Stimulated activated CD4-positive, alpha-beta T cell treated with anti-CD3 and anti-CD28 coated beads, Interleukin-12 subunit alpha, Interleukin-12 subunit beta, amount 100 ng/mL, for 4 hours (primary cell): Measurements from ENCODE around the gene CDH22.

Experiments
- DNase-seq: peaks from one replicate; pipeline ENCODE4 v3.0.0-alpha.2; 2020

CDH22 gene, protein sequence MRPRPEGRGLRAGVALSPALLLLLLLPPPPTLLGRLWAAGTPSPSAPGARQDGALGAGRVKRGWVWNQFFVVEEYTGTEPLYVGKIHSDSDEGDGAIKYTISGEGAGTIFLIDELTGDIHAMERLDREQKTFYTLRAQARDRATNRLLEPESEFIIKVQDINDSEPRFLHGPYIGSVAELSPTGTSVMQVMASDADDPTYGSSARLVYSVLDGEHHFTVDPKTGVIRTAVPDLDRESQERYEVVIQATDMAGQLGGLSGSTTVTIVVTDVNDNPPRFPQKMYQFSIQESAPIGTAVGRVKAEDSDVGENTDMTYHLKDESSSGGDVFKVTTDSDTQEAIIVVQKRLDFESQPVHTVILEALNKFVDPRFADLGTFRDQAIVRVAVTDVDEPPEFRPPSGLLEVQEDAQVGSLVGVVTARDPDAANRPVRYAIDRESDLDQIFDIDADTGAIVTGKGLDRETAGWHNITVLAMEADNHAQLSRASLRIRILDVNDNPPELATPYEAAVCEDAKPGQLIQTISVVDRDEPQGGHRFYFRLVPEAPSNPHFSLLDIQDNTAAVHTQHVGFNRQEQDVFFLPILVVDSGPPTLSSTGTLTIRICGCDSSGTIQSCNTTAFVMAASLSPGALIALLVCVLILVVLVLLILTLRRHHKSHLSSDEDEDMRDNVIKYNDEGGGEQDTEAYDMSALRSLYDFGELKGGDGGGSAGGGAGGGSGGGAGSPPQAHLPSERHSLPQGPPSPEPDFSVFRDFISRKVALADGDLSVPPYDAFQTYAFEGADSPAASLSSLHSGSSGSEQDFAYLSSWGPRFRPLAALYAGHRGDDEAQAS

GRCh38 chr20:46308258-46309157 is at the start of gene CDH22:
CDH22 (minus strand) TSS chr20:46308498; CDS start chr20:46251294, 57,204 bp downstream.
- peak; percentile 24 for DNase-seq

DNA sequence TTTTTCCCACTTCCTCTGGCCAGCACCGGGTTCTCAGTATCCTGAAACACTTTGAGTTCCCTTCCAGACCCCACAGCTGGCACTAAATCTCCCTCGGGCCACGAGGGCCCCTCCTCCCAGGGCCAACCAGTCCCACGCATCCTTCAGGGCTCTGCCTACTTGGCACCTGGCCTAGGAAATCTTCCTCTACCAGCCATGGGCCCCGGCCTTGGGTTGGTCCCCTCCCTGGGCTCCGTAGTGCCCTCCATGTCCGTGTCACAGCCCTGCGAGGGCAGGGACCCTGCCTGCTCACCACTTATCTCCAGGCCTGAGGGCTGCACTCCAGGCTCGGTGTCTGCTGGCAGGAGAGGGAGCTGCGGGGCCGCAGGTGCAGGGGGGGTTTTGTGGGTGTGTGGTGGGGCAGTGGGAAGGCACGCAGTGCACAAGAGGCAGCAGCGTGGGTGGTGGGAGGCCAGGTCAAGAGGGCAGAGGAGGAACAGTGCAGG is 48.8 kb upstream of the CDH22 start:
- no peak for DNase-seq

GRCh38 chr20:46356195-46357029 is 48.1 kb upstream of the CDH22 start:
- DNase-seq = no peak

GRCh38 chr20:46355778-46356177 is 47.5 kb upstream of the CDH22 start:
- DNase-seq = no peak

DNA sequence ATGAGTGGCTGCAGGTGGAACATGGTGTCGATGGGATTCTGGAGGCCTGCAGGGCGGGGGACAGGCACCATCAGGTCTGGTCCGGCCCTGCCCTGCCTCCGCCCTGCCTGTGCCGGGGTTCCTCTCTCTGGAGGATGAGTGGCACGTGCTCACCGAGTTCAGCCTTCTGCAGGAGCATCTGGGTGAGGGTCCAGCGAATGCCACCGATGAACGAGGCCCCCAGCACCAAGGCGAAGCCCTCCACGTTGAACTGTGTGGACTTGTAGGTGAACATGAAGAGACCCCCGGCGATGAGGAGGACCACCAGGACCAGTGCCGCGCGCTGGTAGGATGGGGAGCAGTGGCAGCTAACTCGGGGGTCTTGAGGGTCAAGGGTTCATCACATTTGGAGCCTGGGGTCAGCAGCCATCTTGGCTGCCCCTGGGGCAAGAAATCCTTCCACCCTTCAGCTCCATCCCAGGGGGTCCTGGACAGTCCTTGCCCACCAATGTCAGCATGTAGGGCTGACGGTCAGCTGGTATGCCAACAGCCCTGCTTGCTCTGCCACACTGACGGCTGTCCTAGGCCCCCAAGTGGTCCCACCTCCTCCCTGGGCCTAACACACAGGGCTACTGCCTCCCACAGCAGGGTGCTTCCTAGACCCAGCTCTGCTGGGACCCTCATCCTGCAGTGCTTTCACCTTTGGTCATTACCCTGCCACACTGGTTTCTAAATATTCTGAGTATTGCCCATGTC is 46.8 kb upstream of the CDH22 start:
- DNase-seq = no peak

GRCh38 chr20:46354207-46354555 is 45.9 kb upstream of the CDH22 start:
- DNase-seq = no peak

DNA sequence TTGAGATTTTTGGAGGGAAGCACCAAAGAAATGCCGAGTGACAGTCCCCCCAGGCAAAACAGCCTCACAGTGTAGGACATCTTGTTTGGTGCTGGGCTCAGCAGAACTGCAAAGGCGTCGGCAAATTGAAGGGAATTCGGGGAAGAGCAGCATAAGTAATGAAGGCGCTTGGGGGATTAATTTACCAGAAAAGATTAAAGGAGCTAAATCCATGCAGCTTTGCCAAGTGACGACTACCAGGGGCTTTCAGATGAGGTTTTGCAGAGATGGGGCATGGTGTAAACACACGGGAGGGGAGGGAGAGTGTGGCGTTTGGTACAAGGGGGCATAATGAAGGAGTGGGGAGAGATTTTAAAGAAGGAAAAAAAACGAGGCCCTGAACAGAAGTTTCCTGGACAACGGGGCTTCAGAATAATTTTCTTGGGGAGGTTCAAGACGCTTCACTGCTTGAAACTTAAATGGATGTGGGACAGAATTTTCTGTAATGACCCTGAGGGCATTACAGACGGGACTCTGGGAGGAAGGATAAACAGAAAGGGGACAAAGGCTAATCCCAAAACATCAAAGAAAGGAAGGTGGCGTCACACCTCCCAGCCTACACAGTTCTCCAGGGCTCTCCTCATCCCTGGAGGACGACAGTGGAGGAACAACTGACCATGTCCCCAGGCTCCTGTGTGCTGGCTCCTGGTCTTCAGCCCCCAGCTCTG is 45.4 kb upstream of the CDH22 start:
- DNase-seq = no peak

- DNase-seq = no peak
These were observed 44.2 kb upstream of the CDH22 start for GRCh38 chr20:46352370-46352938.

DNA sequence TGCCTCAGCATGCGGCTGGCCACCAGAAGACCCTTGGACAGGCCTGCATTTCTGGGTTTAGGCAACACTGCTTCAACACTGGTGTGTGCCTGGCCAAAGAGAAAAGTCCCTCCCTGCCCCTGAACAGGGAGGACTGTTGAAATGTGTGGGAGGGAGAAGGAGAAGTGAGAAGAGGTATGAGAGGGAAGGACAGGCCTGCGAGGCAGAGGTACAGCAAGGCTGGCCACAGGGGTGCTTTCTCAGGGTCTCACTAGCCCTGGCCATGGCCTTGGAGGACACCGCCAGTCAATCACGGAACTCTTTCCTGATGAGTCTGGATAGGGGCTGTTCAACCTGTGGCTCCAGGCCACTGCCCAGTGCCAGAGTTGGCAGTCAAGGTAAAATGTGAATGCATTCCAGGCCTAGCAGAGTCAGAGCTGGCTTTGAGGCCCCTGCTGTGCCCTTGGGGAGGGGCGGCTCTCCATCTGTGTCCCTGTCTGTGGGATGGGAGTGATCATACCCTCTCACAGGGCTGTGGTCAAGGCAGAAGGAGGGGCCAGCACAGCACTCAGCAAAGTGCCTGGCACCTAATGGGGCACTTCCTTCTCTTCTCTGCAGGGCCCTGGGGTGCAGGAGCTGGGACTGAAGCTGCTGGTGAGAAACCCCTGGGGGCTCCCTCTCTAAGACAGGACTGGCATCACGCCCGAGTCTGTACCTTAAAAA is 43.2 kb upstream of the CDH22 start:
- no peak for DNase-seq

GRCh38 chr20:46350986-46351267 is 42.6 kb upstream of the CDH22 start:
- DNase-seq = no peak

DNA sequence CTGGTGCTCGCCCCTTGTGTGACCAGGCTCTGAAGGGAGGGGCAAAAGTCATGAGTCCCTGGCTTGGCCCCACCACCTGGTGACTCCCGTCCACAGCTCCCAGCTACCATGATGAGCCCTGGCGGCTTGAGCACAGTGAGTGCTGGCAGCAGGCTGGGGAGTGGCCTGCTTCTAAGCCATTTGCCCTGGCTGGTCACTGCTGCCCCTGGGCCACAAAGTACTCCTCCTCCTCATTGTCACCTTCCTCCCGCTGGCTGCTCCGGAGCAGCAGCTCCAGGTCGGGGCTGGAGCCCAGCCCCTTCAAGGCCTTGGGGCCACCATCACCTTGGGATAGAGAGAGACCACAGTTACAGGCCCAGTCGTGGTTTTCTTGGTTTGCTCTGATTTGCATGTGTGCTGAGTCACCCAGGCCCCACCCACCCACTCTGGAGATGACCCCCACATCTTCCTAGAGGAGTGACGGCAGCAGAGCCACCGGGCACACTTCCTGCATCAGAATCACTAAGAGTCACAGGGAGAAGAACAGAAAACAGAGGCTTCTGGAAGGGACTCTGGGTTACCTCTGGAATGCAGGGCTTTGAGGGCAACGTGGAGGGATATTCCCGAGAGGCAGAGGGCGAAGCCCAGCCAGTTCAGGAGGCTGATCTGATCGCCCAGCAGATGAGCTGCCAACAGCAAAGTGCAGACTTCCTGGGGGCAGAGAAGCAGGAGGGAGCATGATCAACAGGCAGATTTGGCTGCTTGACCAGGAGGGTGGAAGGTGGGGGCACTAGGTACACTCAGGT is 42.1 kb upstream of the CDH22 start:
- no peak for DNase-seq

DNA sequence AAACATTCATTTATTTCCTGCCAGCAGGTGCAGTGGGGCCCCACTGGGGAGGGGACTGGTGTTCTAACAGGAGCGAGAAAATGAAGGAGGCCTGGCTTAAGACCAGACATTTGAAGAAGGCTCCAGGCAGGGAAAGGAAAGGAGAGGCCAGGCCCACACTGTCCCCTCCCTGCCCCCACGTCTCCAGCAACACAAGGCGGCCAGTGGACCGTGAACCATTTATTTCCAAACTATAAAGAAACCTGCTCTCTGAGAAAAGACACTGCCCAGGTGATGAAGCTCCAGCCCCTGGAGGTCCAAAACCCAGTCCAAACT is 41.4 kb upstream of the CDH22 start:
- DNase-seq = no peak

- peak; percentile 37 for DNase-seq
These were observed 40.9 kb upstream of the CDH22 start for GRCh38 chr20:46349035-46349741.

DNA sequence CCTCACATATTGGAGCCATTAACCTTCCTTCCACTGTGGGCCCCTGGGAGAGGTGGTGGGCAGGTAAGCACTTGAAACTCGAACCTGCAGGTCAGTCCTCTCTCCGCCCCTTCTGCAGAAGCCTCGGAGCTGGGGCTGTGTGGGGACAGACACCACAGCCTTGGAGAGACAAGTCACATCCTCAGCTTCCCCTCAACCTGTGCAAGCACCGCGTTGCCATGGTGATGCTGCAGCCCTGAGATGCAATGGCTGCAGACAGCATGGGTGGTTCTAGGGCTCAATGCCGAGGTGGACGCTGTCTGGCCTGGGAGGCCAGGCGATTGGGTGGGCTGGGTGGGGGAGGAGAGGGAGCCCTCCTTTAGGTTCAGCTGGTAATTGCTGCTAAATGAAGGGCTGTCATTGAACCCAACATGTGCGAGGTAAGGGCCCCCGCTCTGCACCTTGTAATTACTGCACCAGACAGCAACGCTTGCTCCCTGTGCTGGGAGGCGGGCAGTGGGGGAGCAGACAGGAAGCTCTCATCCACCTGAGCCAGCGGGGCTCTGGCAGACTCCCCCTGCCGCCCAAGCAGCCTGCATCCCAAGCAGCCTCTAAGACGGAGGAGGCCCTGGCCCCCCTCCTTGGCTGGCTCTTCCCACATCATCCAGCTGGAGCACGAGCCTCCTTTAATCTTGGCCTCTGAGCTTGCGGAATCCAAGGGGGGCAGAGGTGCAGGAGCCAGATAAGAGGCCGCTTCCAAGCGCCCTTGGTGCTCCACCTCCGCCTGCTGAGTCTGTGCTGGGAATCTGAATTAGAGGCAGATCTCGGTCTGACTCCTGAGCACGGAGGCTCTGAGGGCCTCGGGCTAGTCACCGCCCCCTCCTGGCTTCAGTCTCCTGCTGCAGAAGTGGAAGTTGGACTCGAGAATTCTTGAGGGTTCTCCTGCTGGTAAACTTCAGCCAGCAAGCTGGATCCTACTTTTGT is 39.8 kb upstream of the CDH22 start:
- no peak for DNase-seq

DNA sequence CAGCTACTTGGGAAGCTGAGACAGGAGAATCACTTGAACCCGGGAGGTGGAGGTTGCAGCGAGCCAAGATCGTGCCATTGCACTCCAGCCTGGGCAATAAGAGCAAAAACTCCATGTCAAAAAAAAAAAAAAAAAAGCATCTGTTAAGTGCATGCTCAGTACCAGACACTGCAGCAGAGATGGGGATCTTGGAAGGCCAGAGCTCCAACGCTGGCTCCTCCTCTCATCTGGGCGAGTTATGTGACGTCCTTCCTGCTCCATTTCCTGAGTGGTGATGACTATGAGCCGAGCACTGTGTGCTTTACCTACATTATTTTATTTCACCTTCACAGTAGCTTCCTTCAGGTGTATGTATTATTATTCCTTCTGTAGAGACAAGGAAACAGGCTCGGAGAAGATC is 38.5 kb upstream of the CDH22 start:
- DNase-seq = no peak

DNA sequence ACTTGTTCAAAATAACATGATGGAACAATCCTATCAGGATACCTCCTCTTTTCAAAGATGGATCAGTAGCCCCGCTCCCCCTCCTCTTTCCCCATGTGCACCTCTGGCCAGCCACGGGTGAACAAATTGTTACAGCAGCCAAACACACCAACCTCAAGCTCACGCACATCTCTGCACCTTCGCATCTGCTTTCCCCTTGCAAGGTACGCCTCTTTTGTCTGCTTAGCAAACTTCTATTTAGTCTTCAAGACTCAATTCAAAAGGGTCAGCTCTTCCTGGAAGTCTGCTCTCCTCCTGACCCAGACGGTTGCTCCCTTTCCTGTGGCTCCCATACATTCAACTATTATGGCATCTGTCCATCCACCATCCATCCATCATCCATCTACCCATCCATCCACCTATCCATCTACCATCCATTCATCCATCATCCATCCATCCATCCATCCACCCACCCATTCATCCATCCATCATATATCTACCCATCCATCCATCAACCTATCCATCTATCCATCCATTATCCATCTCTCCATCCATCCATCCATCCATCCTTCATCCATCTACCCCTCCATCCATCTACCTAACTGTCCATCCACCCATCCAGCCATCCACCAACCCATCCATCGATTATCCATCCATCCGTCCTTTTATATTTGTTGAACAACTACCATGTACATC is 36.3 kb upstream of the CDH22 start:
- DNase-seq = no peak

DNA sequence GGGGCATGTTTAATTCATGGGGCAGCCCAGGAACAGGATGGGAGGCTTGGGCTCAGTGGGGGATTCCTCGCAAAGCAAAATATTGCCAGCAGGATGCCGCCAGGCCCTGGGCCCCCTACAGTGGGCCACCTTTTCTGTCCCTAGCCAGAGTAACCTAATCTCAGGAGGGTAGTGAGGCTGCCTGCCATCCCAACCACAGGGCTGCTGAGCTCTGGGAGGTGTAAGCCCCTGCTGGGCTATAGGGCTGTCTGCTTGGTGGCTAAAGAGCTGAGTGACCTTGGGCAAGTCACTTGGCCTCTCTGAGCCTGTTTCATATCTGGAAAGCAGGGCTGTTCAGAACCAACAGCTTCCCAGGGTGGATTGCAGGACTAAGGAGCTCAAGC is 35.7 kb upstream of the CDH22 start:
- DNase-seq = no peak
